ENCODE results near the gene AHDC1.
"Not testable (repeated sequence)": the region's sequence is repeated elsewhere in the genome, so short reads cannot be mapped to it uniquely, and the experiment has no call there.

Gene AHDC1, protein sequence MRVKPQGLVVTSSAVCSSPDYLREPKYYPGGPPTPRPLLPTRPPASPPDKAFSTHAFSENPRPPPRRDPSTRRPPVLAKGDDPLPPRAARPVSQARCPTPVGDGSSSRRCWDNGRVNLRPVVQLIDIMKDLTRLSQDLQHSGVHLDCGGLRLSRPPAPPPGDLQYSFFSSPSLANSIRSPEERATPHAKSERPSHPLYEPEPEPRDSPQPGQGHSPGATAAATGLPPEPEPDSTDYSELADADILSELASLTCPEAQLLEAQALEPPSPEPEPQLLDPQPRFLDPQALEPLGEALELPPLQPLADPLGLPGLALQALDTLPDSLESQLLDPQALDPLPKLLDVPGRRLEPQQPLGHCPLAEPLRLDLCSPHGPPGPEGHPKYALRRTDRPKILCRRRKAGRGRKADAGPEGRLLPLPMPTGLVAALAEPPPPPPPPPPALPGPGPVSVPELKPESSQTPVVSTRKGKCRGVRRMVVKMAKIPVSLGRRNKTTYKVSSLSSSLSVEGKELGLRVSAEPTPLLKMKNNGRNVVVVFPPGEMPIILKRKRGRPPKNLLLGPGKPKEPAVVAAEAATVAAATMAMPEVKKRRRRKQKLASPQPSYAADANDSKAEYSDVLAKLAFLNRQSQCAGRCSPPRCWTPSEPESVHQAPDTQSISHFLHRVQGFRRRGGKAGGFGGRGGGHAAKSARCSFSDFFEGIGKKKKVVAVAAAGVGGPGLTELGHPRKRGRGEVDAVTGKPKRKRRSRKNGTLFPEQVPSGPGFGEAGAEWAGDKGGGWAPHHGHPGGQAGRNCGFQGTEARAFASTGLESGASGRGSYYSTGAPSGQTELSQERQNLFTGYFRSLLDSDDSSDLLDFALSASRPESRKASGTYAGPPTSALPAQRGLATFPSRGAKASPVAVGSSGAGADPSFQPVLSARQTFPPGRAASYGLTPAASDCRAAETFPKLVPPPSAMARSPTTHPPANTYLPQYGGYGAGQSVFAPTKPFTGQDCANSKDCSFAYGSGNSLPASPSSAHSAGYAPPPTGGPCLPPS (N-terminal part only)

GRCh38 chr1:27603681-27604578 is at the start of gene AHDC1:
TSS of gene AHDC1 (minus strand) at chr1:27604144. CDS start at chr1:27552115, 52,029 bp downstream.
- peak; percentile 83 to 86 for DNase-seq (ENCODE audit: low read depth in 2 of 2)

DNA sequence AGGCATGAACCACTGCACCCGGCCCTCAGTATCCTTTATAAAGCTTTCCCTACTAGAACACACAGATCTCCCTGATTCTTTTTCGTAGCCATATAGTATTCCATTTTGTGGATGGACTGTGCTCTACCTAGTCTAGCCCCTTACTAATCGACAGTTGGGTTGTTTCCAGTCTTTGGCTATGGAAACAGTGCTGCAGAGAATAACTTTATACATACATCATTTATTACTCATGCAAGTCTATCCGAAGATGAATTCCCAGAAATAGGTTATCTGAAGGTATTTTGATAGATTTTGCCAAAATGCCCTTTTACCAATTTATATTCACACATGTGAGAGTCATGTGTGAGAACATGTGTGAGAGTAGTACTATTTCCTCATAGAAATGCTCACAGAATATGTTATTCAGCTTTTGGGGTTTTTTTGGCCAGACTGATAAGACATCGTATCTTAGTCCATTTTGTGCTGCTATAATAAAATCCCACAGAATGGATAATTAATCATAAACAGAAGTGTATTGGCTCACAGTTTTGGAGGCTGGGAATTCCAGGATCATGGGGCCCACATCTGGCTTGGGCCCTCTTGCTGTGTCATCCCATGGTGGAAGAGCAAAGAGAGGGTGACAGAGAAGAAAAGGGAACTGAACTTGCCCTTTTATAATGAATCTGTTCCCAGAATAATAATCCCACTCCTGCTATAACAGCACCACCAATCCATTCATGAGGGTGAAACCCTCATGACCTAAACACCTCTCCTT is 48.3 kb upstream of the AHDC1 start:
- DNase-seq (ENCODE audit: low read depth in 2 of 2), result no peak

DNA sequence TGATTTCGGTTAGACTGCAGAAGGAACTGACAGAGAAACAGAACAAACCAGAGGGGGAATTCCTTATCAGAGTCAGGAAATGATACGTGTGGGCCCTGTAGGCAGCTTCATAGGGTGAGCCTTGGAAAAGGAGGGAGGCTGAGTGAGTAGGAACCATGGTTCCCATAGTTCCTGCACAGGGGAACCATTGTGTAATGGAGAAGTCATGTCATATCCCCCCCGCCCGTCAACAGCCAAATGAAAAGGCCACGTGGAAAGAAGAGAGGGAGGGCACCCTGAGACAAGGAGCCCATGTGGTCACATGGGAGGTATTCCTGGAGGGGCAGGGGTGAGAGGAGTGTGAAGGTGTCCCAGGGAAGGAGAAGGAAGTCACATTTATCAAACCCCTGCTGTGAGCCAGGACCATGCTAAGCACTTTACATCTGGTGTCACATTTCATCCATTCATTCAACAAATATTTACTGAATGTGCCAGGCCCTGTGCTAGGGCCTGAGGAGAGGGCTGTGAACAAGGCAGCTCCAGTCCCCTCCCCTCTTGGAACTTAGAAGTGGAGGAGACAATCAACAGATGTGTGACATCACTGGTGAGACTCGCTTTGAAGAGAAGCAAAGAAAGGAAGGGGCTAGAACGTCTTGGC is 46.7 kb upstream of the AHDC1 start:
- DNase-seq (ENCODE audit: low read depth in 2 of 2), result no peak

GRCh38 chr1:27650171-27650538 is 46.2 kb upstream of the AHDC1 start:
- no peak for DNase-seq (ENCODE audit: low read depth in 2 of 2)

DNA sequence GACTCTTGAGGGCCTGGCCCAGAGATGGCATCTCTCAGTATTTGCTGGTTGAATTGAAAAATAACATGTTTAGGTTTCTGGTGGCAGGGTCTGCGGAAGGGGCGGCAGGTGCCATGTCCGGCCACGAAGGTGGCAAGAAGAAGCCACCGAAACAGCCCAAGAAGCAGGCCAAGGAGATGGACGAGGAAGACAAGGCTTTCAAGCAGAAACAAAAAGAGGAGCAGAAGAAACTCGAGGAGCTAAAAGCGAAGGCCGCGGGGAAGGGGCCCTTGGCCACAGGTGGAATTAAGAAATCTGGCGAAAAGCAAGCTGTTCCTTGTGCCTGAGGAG is 45.3 kb upstream of the AHDC1 start:
- DNase-seq (ENCODE audit: low read depth in 2 of 2), result no peak

- DNase-seq (ENCODE audit: low read depth in 2 of 2), result no peak
Observed at GRCh38 chr1:27648602-27649305, 44.8 kb upstream of the AHDC1 start.

GRCh38 chr1:27647328-27647727 is 43.4 kb upstream of the AHDC1 start:
- DNase-seq (ENCODE audit: low read depth in 2 of 2), result no peak

DNA sequence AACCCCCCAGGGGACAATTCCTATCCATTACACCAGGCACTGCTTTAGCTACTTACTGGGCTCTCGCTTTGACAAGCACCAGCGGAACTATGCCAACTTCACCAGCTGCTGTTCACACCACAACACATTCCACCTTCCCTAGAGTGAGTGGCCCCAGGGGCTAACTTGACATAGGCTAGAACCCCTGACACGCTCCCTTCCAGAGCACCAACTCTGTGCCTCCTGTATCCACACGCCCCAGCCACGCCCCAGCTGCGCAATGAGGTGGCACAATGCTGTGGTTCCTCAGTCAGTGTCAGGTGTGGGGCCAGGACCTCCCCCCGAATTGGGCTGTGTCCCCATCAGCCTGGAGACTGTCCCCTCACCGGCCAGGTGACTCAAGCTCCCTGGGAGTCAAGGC is 42.7 kb upstream of the AHDC1 start:
- no peak for DNase-seq (ENCODE audit: low read depth in 2 of 2)

DNA sequence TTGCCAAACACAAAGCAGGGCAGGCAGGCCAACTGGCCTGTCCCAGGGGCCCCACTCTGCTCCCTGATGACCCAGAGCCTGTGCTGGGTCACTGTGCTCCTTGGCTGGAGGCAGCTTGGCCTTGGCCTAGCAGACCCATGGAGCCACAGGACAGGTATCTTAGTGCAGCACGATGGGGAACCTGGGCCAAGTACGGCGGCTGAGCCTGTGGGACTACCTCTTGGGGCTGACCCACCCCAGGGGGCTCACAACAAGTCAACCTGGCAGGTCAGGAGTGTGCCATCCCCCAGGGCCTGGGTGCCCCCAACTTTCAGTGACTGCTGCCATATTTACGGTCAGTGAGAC is 41.1 kb upstream of the AHDC1 start:
- no peak for DNase-seq (ENCODE audit: low read depth in 2 of 2)

DNA sequence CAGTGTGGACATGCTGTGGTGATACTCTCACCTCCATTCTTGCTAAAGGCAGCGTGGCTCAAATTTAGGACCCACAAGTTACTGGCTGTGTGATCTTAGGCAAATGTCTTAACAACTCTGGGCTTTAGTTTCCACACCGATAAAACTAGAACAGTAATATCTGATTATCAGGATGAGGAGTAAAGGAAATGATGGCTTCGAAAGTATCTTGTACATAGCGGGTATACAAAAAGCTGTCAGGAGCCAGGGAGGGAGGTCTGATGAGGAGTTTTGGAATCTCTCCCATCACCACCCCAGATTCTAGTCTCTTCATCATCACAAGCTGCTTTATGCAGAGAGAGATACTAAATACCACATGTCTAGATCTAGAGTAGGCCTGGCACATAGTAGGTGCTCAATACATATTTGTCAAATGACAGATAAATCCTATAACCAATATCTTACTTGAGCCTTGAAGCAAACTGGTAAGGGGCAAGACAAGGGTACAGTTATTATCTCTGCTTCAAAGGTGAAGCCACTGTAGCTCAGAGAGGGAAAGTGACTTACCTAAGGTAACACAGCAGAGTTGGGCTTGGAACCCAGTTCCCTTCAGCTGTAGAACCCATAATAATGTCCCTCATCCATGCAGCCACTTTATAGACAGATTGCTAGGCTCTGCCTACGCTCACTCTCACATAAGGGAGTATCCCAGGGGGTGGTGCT is 40.6 kb upstream of the AHDC1 start:
- no peak for DNase-seq (ENCODE audit: low read depth in 2 of 2)

- peak in 1 of 2 donors; percentile 51 for DNase-seq (ENCODE audit: low read depth in 2 of 2)
Observed at GRCh38 chr1:27643600-27644368, 39.8 kb upstream of the AHDC1 start.

- DNase-seq (ENCODE audit: low read depth in 2 of 2), result not testable (repeated sequence)
Observed at GRCh38 chr1:27640514-27640913, 36.6 kb upstream of the AHDC1 start.

DNA sequence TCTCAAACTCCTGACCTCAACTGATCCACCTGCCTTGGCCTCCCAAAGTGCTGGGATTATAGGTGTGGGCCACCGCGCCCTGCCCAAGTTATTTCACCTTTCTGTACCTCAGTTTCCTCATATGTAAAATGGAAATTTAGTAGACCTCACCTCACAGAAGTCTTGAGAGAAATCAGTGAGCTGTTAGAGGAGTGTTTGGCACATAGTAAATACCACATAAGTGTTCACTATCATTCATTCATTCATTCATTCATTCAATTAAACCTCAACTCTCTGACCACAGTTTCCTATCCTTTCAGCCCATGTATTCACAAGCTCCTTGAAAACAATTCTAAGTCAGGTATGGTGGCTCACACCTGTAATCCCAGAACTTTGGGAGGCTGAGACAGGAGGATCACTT is 34.9 kb upstream of the AHDC1 start:
- no peak for DNase-seq (ENCODE audit: low read depth in 2 of 2)

GRCh38 chr1:27638047-27638734 is 34.2 kb upstream of the AHDC1 start:
- DNase-seq (ENCODE audit: low read depth in 2 of 2), result no peak

DNA sequence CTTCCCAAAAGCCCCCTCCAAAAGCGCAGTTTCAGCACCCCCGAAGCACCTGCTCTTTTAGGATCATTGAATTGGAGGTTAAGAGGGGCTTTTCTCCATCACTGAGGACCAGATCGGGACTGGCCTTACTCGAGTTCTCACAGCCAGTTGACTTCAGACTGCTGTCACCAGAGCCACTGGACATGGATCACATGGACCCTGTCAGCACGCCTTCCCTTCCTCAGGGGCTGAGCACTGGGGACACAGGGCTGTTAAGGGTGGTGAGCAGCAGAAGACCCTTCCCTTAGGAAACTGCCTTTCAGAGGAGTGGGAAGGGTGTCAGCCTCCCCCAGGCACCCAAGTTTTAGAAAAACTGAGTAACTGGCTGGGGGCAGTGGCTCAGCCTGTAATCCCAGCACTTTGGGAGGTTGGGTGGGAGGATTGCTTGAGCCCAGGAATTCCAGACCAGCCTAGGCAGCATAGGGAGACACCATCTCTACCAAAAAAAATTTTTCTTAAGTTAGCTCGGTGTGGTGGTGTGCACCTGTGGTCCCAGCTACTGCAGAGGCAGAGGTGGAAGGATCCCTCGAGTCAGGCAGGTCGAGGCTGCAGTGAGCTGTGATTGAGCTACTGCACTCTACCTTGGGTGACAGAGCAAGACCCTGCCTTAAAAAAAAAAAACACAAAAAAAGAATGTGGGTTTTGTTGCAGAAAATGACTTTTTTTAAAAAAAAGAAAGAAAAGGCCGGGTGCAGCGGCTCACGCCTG is 31.6 kb upstream of the AHDC1 start:
- no peak for DNase-seq (ENCODE audit: low read depth in 2 of 2)

- no peak for DNase-seq (ENCODE audit: low read depth in 2 of 2)
Observed at GRCh38 chr1:27634985-27635367, 31.0 kb upstream of the AHDC1 start, which contains the start of gene FGR. TSS of gene FGR (minus strand) at chr1:27635185. CDS start at chr1:27623916, 11,269 bp downstream.

All from stimulated activated CD4-positive, alpha-beta T cell treated with anti-CD3 and anti-CD28 coated beads, Interleukin-15, amount 100 ng/mL, for 48 hours (primary cell).